ENCODE measurements around the gene LIF. TPM values are rescaled to one million over a fixed set of nuclear protein-coding genes. Genes with fewer than 3 reads are reported as not detected.
A peak's percentile ranks its signal among the peaks of the same experiment; 100 is the strongest.

LIF gene
- total and polyA plus RNA-seq, 2 of the 4 experiments (the other 2 are of a cell fraction): 130 to 214 TPM

DNA sequence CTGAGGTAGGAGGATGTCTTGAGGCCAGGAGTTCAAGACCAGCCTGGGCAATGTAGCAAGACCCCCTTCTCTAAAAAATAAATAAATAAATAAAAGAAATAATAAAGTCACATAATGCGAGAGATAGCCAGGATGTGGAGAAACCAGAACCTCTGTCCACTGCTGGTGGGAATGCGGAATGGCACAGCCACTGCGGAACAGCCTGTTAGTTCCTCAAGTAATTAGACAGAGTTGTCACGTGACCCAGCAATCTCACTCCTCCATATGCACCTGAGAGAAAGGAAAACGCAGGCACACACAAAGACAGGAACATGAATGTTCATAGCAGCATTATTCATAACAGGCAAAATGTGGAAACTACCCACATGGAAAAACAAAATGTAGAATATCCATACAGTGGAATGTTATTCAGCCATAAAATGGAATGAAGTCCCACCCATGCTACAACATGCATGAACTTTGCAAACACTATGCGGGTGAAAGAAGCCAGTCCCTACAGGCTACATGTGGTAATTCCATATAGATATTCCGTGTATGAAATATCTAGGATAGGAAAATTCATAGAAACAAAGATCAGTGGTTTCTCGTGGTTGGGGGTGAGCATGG is 27.4 kb downstream of the LIF start:
- no peak overlapping the region for H3K4ac ChIP-seq (ENCODE audit: low read depth, low read length)
- peak overlapping the region; percentile 41; the same call in 1 of the 2 replicates for H2AK5ac ChIP-seq (ENCODE audit: low read depth, low read length)
- no peak overlapping the region for H3K27ac ChIP-seq (ENCODE audit: insufficient read depth, low read length)
- no TSS peak for BruUV-seq (replicated peaks)
- DNase-seq (no peak), ATAC-seq (ENCODE audit: low read depth) (no peak)
- H3K9ac ChIP-seq (ENCODE audit: low read depth, low read length): no peak overlapping the region
- H3K56ac ChIP-seq (ENCODE audit: extremely low read depth, insufficient read depth, low read length): no peak overlapping the region
- H2BK15ac ChIP-seq (ENCODE audit: low read depth, low read length): 0 out of 3 replicates have a peak overlapping the region, but pooled peaks have one; percentile 16
- H3K27me3 ChIP-seq (ENCODE audit: control insufficient read depth, insufficient read depth, low read length): no peaks in the 10 kb centered on the region
- H2BK120ac ChIP-seq (ENCODE audit: low read depth, low read length): no peak overlapping the region
- 0 out of 2 replicates have a peak, but pooled peaks cover 1% of the 10 kb centered on the region for H3K9me1 ChIP-seq (ENCODE audit: insufficient read depth, low read length)
- H2BK5ac ChIP-seq (ENCODE audit: low read depth, low read length, poor library complexity, severe bottlenecking): no peak overlapping the region
- in situ Hi-C loops (cut with MboI; ENCODE audit: low sequenced_read_pairs) (no loop called here), intact Hi-C loops (cut with micrococcal nuclease) (no loop called here), dilution Hi-C loops (cut with HindIII; ENCODE audit: low sequenced_read_pairs, unreplicated experiment) (no loop called here)
- no peak overlapping the region for H2BK20ac ChIP-seq (ENCODE audit: low read depth, low read length)
- H3K9me3 ChIP-seq (ENCODE audit: control insufficient read depth, insufficient read depth, low read length): no peaks in the 10 kb centered on the region
- ChIA-PET CTCF (no interaction called here), POLR2A (ENCODE audit: unreplicated experiment) (no interaction called here)
- no peak overlapping the region for H3K14ac ChIP-seq (replicated peaks; ENCODE audit: low read depth, low read length)
- H3K36me3 ChIP-seq (ENCODE audit: control insufficient read depth, insufficient read depth, low read length): no peaks in the 10 kb centered on the region
- TF ChIP-seq BHLHE40 (IDR thresholded peaks at IDR 0.05; ENCODE audit: low read depth, low read length) (no peak), CTCF (conservative IDR thresholded peaks at IDR 0.05; ENCODE audit: low read depth, low read length) (peak; percentile 24)
- peaks cover 8% of the 10 kb centered on the region for H3K4me1 ChIP-seq (ENCODE audit: control insufficient read depth, insufficient read depth, low read length)
- no peaks in the 10 kb centered on the region for H4K20me1 ChIP-seq (ENCODE audit: insufficient read depth, low read length)
- no peaks in the 10 kb centered on the region for H3K79me1 ChIP-seq (ENCODE audit: low read depth in 1 of 2, low read length in 2 of 2)
- no peak overlapping the region for H4K8ac ChIP-seq (ENCODE audit: low read depth in 2 of 2, low read length in 2 of 2)
- H2AK9ac ChIP-seq (replicated peaks; ENCODE audit: low read depth, low read length, poor library complexity): no peak overlapping the region
- no peak overlapping the region for H3K4me3 ChIP-seq (ENCODE audit: insufficient read depth, low read depth, low read length)
- H3K4me2 ChIP-seq (ENCODE audit: low read depth, low read length): no peak overlapping the region
- no CpG with 5 or more reads among the region's 8 CpGs for WGBS, 2 experiments (ENCODE audit: extremely low coverage in 2 of 2, insufficient read length in 1 of 2)
- H3K18ac ChIP-seq (ENCODE audit: low read depth, low read length): no peak overlapping the region
- H3K23ac ChIP-seq (ENCODE audit: low read depth, low read length): no peak overlapping the region
- no peak overlapping the region for H2AFZ ChIP-seq (replicated peaks; ENCODE audit: low read length, poor library complexity)
- no peak overlapping the region for H4K91ac ChIP-seq (ENCODE audit: insufficient read depth, low read depth, low read length)
- no peak overlapping the region for H4K5ac ChIP-seq (ENCODE audit: low read depth, low read length)
